Calu3 (cell line): ENCODE measurements around the gene MICAL3. TPM values are rescaled to one million over a fixed set of nuclear protein-coding genes. Genes with fewer than 3 reads are reported as not detected.
A peak's percentile ranks its signal among the peaks of the same experiment; 100 is the strongest.

Experiments
- BruUV-seq: library from RNA; stranded (reverse); fragments of 400-500 nt; replicated peaks from 2 replicates; lab custom pipeline; 2021; lab: Mats Ljungman, UMichigan
- CTCF ChIA-PET: fragments of 300-600 bp; sonication (Branson Sonifier 250); formaldehyde crosslinking; loops from one replicate; lab custom pipeline; 2022; ENCODE audit warnings: antibody characterized with exemption; lab: Charles Lee
- DNase-seq: peaks from one replicate; pipeline ENCODE4 v3.0.0; 2022
- H3K27ac Mint-ChIP-seq: one replicate; pipeline ENCODE4 v1.8.0; 2022; ENCODE audit warnings: mixed read lengths; ENCODE audit not compliant: unreplicated experiment
- H3K27me3 Mint-ChIP-seq: one replicate; pipeline ENCODE4 v1.8.0; 2022; ENCODE audit warnings: mixed read lengths; ENCODE audit not compliant: unreplicated experiment
- H3K36me3 Mint-ChIP-seq: one replicate; pipeline ENCODE4 v1.8.0; 2022; ENCODE audit warnings: mild to moderate bottlenecking, moderate library complexity, mixed read lengths; ENCODE audit not compliant: insufficient read depth, unreplicated experiment
- H3K4me1 Mint-ChIP-seq: one replicate; pipeline ENCODE4 v1.8.0; 2022; ENCODE audit warnings: mild to moderate bottlenecking, low read depth, mixed read lengths; ENCODE audit not compliant: unreplicated experiment
- H3K4me3 Mint-ChIP-seq: one replicate; pipeline ENCODE4 v1.8.0; 2022; ENCODE audit warnings: mild to moderate bottlenecking, low read depth, moderate library complexity, mixed read lengths; ENCODE audit not compliant: unreplicated experiment
- H3K9me3 Mint-ChIP-seq: one replicate; pipeline ENCODE4 v1.8.0; 2022; ENCODE audit warnings: low read depth, mixed read lengths; ENCODE audit not compliant: unreplicated experiment
- CTCF ChIP-seq: fragments of 200-600 bp; IDR thresholded peaks from one replicate; pipeline ENCODE4 v1.8.0; 2022; ENCODE audit warnings: antibody characterized with exemption; ENCODE audit not compliant: unreplicated experiment
- intact Hi-C: fragments of 100-400 bp; cut with micrococcal nuclease; formaldehyde crosslinking; loops from one replicate; pipeline ENCODE4 v1.10.0; 2022; ENCODE audit not compliant: unreplicated experiment
- total RNA-seq: library from RNA; stranded (reverse); gene quantifications from 2 replicates; pipeline ENCODE4 v1.2.3, GENCODE V29; 2022

Gene MICAL3
- total RNA-seq, 1 experiment from 2014 or later = 60.6 TPM

GRCh38 chr22:18070556-18071306, 46.4 kb upstream of the MICAL3 start:
- no peaks in the 10 kb centered on the region for H3K36me3 Mint-ChIP-seq
- TF ChIP-seq CTCF = no peak
- H3K9me3 Mint-ChIP-seq = no peaks in the 10 kb centered on the region
- H3K27me3 Mint-ChIP-seq = no peaks in the 10 kb centered on the region
- H3K27ac Mint-ChIP-seq = peak overlapping the region; percentile 32
- intact Hi-C loops = loop anchor here (10.0 kb wide), 1 partner anchor 176 kb away; no protein-coding TSS in a partner anchor
- CTCF ChIA-PET = interaction anchor here (0.6 kb wide), 1 partner anchor 541 kb away, joined by 4 read pairs; no protein-coding TSS in a partner anchor
- H3K4me1 Mint-ChIP-seq = peaks cover 37% of the 10 kb centered on the region
- no peak for DNase-seq
- no peak overlapping the region for H3K4me3 Mint-ChIP-seq
- no TSS peak for BruUV-seq

GRCh38 chr22:18070041-18070440, 45.7 kb upstream of the MICAL3 start:
- CTCF ChIA-PET = interaction anchor here (0.6 kb wide), 1 partner anchor 541 kb away, joined by 4 read pairs; no protein-coding TSS in a partner anchor
- intact Hi-C loops = loop anchor here (10.0 kb wide), 1 partner anchor 175 kb away; no protein-coding TSS in a partner anchor
- DNase-seq = no peak
- no peak for TF ChIP-seq CTCF
- no TSS peak for BruUV-seq
- Mint-ChIP-seq H3K36me3 (no peaks in the 10 kb centered on the region), H3K4me3 (no peak overlapping the region), H3K27ac (no peak overlapping the region), H3K4me1 (peaks cover 43% of the 10 kb centered on the region), H3K27me3 (no peaks in the 10 kb centered on the region), H3K9me3 (no peaks in the 10 kb centered on the region)

GRCh38 chr22:18069041-18069440, 44.7 kb upstream of the MICAL3 start:
- no peak overlapping the region for H3K27ac Mint-ChIP-seq
- CTCF ChIA-PET = interaction anchor here (0.6 kb wide), 1 partner anchor 12 kb away, joined by 3 read pairs; no protein-coding TSS in a partner anchor
- TF ChIP-seq CTCF = no peak
- intact Hi-C loops = no loop called here
- H3K27me3 Mint-ChIP-seq = no peaks in the 10 kb centered on the region
- no peak overlapping the region for H3K4me3 Mint-ChIP-seq
- BruUV-seq = no TSS peak
- no peak for DNase-seq
- no peaks in the 10 kb centered on the region for H3K36me3 Mint-ChIP-seq
- H3K9me3 Mint-ChIP-seq = no peaks in the 10 kb centered on the region
- H3K4me1 Mint-ChIP-seq = peaks cover 50% of the 10 kb centered on the region

- Mint-ChIP-seq H3K27me3 (no peaks in the 10 kb centered on the region), H3K36me3 (no peaks in the 10 kb centered on the region), H3K4me3 (no peak overlapping the region), H3K27ac (no peak overlapping the region), H3K4me1 (peaks cover 50% of the 10 kb centered on the region), H3K9me3 (no peaks in the 10 kb centered on the region)
- intact Hi-C loops = no loop called here
- no peak for DNase-seq
- no peak for TF ChIP-seq CTCF
- CTCF ChIA-PET = no interaction called here
- no TSS peak for BruUV-seq
Measured at GRCh38 chr22:18068381-18068988, 44.1 kb upstream of the MICAL3 start.
